GM12865 (cell line): ENCODE results near the gene TGFB1.
"Not testable (repeated sequence)": the region's sequence is repeated elsewhere in the genome, so short reads cannot be mapped to it uniquely, and the experiment has no call there.

ENCODE experiments used
- DNase-seq: peaks from one replicate; pipeline ENCODE4 v3.0.0; 2010; ENCODE audit warnings: low read depth
- H3K4me3 ChIP-seq: 2 replicates; pipeline ENCODE4 v1.5.1; 2011; ENCODE audit warnings: mild to moderate bottlenecking, low read depth, low read length, control low read depth
- CTCF ChIP-seq: IDR thresholded peaks from 2 replicates; pipeline ENCODE4 v1.5.1; 2011; ENCODE audit warnings: low read length, control low read depth, low read depth, inconsistent platforms; ENCODE audit not compliant: insufficient read depth; ENCODE audit errors: missing control alignments

Gene TGFB1

GRCh38 chr19:41296433-41296871 is 57.3 kb downstream of the TGFB1 start:
- peak; percentile 50 for DNase-seq
- TF ChIP-seq CTCF: no peak
- no peak overlapping the region for H3K4me3 ChIP-seq

GRCh38 chr19:41295499-41295898 is 58.2 kb downstream of the TGFB1 start:
- DNase-seq: no peak
- H3K4me3 ChIP-seq: no peak overlapping the region
- no peak for TF ChIP-seq CTCF

- H3K4me3 ChIP-seq: no peak overlapping the region
- TF ChIP-seq CTCF: no peak
- DNase-seq: no peak
Observed at GRCh38 chr19:41294393-41294792, 59.3 kb downstream of the TGFB1 start.

GRCh38 chr19:41289814-41290213 is 63.9 kb downstream of the TGFB1 start:
- not testable (repeated sequence) for H3K4me3 ChIP-seq, DNase-seq

GRCh38 chr19:41288673-41289530 is 64.8 kb downstream of the TGFB1 start:
- H3K4me3 ChIP-seq: no peak overlapping the region
- no peak for DNase-seq
- TF ChIP-seq CTCF: no peak
